ENCODE results near the gene PTPRJ. TPM values are rescaled to one million over a fixed set of nuclear protein-coding genes. Genes with fewer than 3 reads are reported as not detected.

PTPRJ gene
- total RNA-seq, 1 donor from 2014 or later: under 0.01 TPM

GRCh38 chr11:48037709-48038468 lies 57.5 kb downstream of the PTPRJ start:
- DNase-seq (ENCODE audit: low read depth in 2 of 2): no peak

DNA sequence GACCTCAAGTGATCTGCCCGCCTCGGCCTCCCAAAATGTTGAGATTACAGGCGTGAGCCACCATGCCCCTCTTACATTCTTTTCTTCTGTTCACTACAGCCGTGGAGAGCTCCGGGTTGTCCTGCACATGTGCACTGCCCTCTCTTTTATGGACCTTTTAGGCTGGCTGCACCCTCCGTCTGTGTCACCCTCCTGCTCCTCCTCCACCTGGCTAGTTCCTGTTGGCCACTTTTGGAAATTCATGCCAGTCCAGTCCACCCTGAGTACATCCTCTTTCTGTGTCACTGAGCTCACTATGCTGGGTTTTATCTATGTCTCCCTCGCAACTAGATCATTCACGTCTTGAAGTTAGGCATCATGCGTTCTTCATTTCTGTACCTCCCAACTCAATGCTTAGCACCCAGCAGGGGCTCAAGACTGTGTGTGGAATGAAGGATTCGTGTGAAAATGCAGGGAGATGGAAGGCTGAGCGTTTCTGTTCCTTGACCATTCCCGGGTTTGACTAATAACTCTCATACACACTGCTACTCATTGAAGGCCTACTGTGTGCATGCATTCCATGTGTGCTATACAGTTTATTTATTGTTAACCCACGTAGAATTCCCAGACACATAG lies 60.6 kb downstream of the PTPRJ start:
- no peak for DNase-seq (ENCODE audit: low read depth in 2 of 2)

- DNase-seq (ENCODE audit: low read depth in 2 of 2): no peak
These were observed 61.7 kb downstream of the PTPRJ start for GRCh38 chr11:48041877-48042695.

DNA sequence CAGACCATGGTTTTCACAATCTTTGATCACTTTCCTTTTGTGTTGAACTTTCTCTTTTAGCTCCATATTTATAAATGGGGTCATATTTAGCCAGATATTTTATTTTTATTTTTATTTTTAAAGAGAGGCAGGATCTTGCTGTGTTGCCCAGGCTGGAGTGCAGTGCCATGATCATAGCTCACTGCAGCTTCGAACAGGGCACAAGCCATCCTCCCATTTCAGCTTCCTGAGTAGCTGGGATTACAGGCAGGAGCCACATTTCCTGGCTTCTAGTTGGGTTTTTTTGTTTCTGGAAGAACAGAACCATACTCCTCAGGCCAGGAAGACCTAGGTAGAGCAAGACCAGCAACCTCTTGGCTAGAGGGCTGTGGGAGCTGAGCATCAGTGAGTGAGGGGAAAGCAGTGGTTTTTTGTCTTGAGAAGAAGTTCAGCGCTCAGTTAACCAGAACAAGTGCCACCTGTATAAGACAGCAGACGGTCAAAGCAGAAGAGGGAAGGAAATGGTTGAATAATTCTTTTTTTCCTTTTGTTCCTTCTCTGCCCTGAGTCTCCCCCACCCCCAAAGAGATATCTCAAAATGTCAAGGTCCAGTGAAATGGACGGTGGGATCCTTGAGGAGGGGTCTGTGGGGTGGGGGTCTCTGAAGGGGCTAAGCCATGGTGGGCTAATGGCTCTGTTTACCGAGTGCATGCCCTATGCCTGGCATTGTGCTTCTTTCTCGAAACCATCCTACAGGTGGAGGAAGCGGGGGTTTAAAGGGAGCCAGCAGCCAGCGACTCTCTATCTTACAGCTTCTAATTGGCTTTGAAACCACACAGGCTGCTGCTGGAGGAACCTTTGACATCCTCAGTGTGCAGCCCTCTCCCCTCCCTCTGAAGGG lies 63.0 kb downstream of the PTPRJ start:
- DNase-seq (ENCODE audit: low read depth in 2 of 2): no peak

DNA sequence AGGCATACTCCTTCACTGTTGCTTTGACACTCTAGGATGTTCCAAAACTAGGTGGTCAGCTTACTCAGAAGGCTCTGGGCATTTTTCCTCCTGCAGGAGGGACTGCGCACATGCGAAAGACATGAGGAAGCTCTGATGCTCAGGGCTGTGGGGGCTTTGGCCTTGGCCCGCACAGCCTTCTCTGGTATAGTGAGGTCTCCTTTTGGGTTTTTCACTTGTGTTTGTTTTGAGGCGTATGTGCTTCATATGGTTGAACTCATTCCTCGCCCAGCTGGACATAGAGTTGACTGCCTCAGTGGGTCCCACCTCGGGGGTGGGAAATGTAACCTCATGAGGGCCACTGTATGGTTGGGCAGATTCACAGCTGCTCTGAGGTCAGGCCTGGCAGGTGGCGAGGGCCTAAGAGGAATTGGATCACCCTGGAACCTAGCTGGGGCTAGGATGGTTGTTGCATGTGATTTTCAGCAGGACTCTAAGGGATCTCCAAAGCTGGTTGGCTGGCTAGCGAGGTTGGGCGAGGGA lies 63.7 kb downstream of the PTPRJ start:
- no peak for DNase-seq (ENCODE audit: low read depth in 2 of 2)

GRCh38 chr11:48044577-48044976 lies 64.2 kb downstream of the PTPRJ start:
- DNase-seq (ENCODE audit: low read depth in 2 of 2): no peak

GRCh38 chr11:48045536-48045935 lies 65.2 kb downstream of the PTPRJ start:
- DNase-seq (ENCODE audit: low read depth in 2 of 2): no peak

- DNase-seq (ENCODE audit: low read depth in 2 of 2): no peak
These were observed 67.3 kb downstream of the PTPRJ start for GRCh38 chr11:48047616-48048015.

DNA sequence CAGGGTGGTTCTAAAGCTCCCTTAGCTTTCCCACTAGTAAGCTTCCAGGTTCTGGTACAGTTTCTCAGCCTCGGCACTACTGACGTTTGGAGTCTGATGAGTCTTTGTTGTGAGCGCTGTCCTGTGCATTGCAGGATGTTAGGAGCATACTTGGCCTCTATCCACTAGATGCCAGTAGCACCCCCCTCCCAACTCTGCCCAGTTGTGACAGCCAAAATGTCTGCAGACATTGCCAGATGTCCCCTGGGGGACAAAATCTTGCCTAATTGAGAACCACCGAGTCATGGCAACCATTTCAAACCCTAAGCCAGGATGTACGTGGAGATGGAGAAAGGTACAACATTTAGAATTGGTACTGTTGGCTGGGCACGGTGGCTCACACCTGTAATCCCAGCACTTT lies 68.7 kb downstream of the PTPRJ start:
- no peak for DNase-seq (ENCODE audit: low read depth in 2 of 2)

GRCh38 chr11:48050304-48050703 lies 69.9 kb downstream of the PTPRJ start:
- DNase-seq (ENCODE audit: low read depth in 2 of 2): no peak

- no peak for DNase-seq (ENCODE audit: low read depth in 2 of 2)
These were observed 71.0 kb downstream of the PTPRJ start for GRCh38 chr11:48051217-48051830.

DNA sequence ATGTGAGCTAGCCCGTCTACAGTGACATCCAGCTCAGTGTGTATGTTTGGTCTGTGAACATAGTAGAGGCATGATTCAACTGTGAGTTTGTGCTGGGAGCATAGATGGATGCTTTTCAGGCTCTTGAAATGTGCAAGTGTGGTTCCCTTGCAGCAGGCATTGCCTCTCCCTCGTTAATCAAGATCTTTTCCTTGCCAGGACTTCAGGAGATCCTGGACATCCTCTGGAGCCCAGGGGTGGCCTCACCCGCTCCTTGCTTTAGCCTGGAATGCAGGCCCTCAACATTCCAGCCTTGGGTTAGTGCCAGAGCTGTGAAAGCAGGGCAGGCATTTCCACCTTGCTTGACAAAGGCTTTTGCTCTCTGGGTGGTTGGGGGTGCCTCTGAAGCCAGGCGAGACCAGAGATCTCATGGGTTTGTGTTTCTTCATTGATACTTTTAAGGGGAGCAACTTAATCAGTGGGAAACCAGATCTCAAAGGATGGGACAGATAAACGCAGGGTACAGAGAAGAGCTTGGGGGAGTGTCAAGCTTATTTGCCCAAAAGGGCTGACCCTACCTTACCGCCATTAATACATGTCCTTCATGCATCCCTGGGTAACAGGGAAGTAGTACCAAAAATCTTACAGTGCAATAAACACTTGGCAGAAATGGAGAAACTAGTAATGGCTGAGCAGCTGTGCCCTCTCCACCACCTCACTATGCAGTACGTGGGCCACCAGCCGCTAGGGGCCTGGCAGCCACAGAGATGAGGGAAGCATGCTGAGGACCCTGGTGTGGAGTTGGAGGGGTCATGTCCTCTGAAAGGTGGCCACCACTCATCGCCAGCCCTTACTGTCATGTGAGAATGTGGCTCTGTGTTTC lies 72.1 kb downstream of the PTPRJ start:
- DNase-seq (ENCODE audit: low read depth in 2 of 2): peak in 1 of 2 donors; percentile 20

- DNase-seq (ENCODE audit: low read depth in 2 of 2): no peak
These were observed 74.6 kb downstream of the PTPRJ start for GRCh38 chr11:48054994-48055291.

GRCh38 chr11:48055292-48056132 lies 75.2 kb downstream of the PTPRJ start:
- peak in 1 of 2 donors; percentile 40 for DNase-seq (ENCODE audit: low read depth in 2 of 2)

DNA sequence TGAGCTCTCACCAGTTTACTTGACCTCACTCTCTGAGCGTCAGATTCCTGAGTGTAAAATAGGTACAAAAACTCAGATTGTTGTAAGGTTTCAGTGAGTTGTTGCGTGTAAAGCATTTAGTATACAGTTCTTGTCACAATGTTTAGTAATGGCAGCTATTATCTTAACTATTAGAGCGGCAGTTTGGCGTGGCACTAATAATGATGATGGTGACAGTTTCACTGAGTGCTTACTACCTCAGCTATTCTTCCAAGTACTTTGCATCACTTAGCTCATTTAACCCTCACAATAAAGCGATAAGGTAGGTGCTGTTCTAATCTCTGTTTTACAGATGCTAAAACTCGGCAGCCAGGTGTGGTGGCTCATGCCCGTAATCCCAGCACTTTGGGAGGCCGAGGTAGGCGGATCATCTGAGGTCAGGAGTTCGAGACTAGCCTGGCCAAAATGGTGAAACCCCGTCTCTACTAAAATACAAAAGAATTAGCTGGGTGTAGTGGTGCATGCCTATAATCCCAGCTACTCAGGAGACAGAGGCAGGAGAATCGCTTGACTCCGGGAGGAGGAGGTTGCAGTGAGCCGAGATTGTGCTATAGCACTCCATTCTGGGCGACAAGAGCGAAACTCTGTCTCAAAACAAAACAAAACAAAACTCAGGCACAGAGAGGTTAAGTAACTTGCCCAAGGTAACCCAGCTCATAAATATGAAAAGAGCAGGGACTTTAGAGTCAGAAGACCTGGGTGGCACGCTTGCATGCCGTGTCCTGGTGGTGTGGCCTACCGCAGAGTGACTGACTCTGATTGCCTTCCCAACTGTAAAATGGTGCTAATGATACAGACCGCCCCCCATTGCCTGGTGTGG lies 76.2 kb downstream of the PTPRJ start:
- no peak for DNase-seq (ENCODE audit: low read depth in 2 of 2)

GRCh38 chr11:48058064-48058463 lies 77.7 kb downstream of the PTPRJ start:
- DNase-seq (ENCODE audit: low read depth in 2 of 2): no peak

- no peak for DNase-seq (ENCODE audit: low read depth in 2 of 2)
These were observed 78.4 kb downstream of the PTPRJ start for GRCh38 chr11:48058788-48059187.

DNA sequence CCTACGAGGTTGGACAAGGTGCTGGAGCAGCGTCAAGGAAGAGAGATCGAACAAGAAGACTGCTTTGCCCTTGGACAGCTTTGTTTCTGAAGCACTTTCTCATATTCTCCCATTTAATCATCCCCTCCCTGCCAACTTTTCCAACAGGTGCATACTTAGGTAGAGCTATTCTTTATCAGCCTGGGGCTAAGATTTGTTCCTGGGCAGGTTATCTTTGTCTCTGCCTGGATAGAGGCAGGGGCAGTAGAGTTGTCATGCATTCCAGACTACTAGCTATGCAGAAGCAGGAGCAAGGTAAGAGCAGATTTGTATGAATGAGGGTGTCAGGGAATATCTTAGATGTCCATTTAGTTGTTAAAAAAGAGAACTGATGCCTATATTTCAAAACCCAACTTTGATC lies 82.3 kb downstream of the PTPRJ start:
- no peak for DNase-seq (ENCODE audit: low read depth in 2 of 2)

Data from lung microvascular endothelial cell (primary cell).